ENCODE measurements around the gene SSR3.

Gene SSR3

DNA sequence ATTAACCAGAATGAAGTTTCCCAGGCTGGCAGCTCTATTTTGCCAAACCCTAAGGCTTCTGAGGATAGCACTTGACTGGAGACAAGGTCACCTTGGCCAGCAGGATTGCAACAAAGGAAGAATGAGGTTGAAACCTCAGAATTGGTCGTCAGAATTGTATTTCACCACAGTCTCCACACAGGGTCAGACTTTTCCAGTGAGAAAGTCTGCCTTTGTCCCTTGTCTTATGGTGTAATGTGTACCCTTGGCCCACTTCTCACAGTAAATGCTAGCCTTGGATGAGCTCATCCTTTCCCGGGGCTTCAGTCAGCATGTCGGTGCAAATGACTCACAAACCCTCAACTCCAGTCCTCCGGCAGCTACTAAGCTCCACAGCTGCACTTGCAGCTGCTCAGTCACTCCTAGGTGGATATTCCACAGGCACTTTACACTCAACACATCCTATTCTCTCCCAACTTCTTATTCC lies 19.7 kb downstream of the SSR3 start:
- Mint-ChIP-seq H3K4me1 (peaks cover 17% of the 10 kb centered on the region), H3K27ac (peak overlapping the region; percentile 15), H3K27me3 (no peaks in the 10 kb centered on the region), H3K36me3 (ENCODE audit: low read depth) (peaks cover 13% of the 10 kb centered on the region), H3K4me3 (no peak overlapping the region), H3K9me3 (no peaks in the 10 kb centered on the region)
- ATAC-seq = peak; percentile 96
- peak; percentile 46 for DNase-seq

DNA sequence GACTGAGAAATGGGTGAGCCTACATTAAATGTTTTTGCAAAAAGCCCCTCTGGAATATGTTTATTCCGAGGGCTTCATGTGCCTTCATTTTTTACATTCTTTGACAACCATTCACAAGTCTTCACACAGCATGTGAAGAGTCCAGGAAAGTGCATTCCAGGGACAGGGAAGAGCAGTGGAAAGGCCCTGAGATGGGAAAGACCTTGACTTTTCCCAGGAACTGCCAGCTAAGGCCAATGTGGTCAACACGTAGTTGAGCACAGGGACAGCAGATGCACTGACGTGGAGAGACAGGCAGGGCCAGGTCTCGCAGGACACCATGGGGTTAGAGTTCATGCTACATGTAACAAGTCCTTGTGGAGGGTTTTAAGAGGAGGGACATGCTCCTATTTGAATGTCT lies 21.7 kb downstream of the SSR3 start:
- no peak for DNase-seq
- ATAC-seq = no peak
- Mint-ChIP-seq H3K27me3 (no peaks in the 10 kb centered on the region), H3K27ac (no peak overlapping the region), H3K9me3 (no peaks in the 10 kb centered on the region), H3K4me1 (peaks cover 17% of the 10 kb centered on the region), H3K36me3 (ENCODE audit: low read depth) (peaks cover 3% of the 10 kb centered on the region), H3K4me3 (no peak overlapping the region)

DNA sequence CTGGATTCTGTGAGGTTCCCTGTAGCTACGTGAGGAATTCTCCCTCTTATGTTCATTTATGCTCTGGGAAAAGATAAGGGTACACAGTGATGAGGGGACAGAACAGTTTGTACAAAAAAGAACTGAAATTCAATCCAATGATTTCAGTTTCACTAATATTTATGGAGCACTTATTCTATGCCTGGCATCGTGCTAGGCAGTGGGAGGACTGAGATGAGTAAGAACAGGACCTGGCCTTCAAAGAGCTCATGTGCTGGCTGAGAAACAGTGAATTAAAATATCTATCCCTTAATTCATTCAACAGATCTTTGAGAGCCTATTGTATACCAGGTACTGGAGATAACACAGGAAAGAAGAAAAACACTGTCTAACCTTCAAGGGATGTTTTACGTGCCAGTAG lies 22.2 kb downstream of the SSR3 start:
- H3K4me3 Mint-ChIP-seq = no peak overlapping the region
- DNase-seq (no peak), ATAC-seq (no peak)
- H3K27ac Mint-ChIP-seq = no peak overlapping the region
- no peaks in the 10 kb centered on the region for H3K9me3 Mint-ChIP-seq
- peaks cover 2% of the 10 kb centered on the region for H3K36me3 Mint-ChIP-seq (ENCODE audit: low read depth)
- H3K4me1 Mint-ChIP-seq = peaks cover 17% of the 10 kb centered on the region
- H3K27me3 Mint-ChIP-seq = no peaks in the 10 kb centered on the region

DNA sequence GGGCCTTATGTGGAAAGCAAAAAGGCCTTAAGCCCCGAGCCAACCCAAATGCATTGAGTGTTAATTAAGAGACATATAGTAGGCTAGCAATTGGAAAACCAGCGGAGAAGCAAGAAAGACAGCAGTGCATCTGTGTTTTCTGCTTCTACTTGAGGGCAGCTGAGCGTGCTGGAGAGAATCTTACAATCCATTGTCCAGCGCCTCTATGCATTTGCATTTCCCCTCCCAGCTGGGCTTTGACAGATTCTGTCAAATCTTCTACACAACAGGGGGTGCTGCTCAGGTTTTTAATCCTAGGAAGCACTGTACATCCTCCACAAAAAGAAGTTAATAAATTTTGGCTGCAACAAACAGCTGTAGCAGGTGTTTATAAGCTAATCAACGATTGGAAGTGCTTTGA lies 23.9 kb downstream of the SSR3 start:
- Mint-ChIP-seq H3K4me3 (no peak overlapping the region), H3K36me3 (ENCODE audit: low read depth) (peaks cover 2% of the 10 kb centered on the region), H3K27ac (no peak overlapping the region), H3K4me1 (peaks cover 14% of the 10 kb centered on the region), H3K27me3 (peaks cover 2% of the 10 kb centered on the region), H3K9me3 (no peaks in the 10 kb centered on the region)
- DNase-seq = no peak
- ATAC-seq = no peak

DNA sequence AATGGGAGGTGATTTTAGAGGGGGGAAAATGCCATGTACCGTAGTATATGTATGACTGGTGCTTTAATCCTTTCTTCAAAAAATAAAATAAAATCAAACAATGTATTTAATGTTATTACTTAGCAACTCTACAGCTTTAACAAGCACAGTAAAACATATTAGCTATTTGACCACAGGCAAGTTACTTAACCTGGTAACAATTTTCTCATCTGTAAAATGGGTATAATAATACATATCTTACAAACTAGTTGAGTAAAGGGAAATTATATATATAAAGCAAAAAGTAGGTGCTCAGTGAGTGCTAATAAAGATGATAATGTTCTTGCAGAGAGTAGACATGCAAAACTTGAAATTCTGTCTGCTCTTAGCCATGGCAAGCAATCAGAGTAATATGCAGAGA lies 27.9 kb downstream of the SSR3 start:
- H3K4me3 Mint-ChIP-seq = no peak overlapping the region

DNA sequence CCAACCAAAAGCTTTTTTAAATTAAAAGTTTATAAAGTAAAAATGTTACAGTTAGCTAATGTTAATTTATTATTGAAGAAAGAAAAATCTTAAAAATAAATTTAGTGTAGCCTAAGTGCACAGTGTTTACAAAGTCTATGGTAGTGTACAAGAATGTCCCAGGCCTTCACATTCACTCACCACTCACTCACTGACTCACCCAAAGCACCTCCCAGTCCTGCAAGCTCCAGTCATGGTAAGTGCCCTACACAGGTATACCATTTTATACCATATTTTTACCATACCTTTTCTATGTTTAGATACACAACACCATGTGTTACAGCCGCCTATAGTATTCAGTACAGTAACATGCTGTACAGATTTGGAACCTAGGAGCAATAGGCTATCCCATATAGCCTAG lies 29.1 kb downstream of the SSR3 start:
- no peak for ATAC-seq
- Mint-ChIP-seq H3K36me3 (ENCODE audit: low read depth) (peaks cover 3% of the 10 kb centered on the region), H3K4me1 (peaks cover 18% of the 10 kb centered on the region), H3K4me3 (no peak overlapping the region), H3K27ac (no peak overlapping the region), H3K9me3 (no peaks in the 10 kb centered on the region), H3K27me3 (peaks cover 24% of the 10 kb centered on the region)
- DNase-seq = no peak

More for the DNA sequence above, 27.9 kb downstream of the SSR3 start:
- peaks cover 3% of the 10 kb centered on the region for H3K36me3 Mint-ChIP-seq (ENCODE audit: low read depth)
- H3K4me1 Mint-ChIP-seq = peaks cover 18% of the 10 kb centered on the region
- no peak for DNase-seq
- no peaks in the 10 kb centered on the region for H3K9me3 Mint-ChIP-seq
- ATAC-seq = no peak
- H3K27me3 Mint-ChIP-seq = peaks cover 18% of the 10 kb centered on the region
- no peak overlapping the region for H3K27ac Mint-ChIP-seq

DNA sequence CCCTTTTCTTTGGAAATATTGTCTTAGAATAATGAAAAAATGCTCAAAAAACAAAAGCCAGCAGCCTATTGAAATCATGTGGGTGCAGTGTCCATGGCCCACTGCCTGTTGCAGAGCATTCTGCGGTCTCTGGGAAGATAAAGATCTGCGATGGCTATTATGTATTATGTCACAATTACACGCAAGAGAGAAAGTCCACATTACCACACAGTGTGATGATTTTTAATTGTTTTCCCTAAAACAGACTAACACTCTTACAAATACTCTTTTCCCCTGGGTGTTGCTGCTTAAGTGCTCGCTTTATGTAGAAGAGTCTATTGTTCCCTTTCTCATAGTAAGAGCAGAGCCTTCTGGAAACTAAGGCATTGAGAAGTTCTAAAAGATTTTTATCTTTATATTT lies 32.2 kb downstream of the SSR3 start:
- H3K4me3 Mint-ChIP-seq = no peak overlapping the region
- ATAC-seq = no peak
- H3K4me1 Mint-ChIP-seq = peaks cover 26% of the 10 kb centered on the region
- H3K9me3 Mint-ChIP-seq = no peaks in the 10 kb centered on the region
- peaks cover 3% of the 10 kb centered on the region for H3K36me3 Mint-ChIP-seq (ENCODE audit: low read depth)
- peaks cover 35% of the 10 kb centered on the region for H3K27me3 Mint-ChIP-seq
- no peak overlapping the region for H3K27ac Mint-ChIP-seq
- no peak for DNase-seq

DNA sequence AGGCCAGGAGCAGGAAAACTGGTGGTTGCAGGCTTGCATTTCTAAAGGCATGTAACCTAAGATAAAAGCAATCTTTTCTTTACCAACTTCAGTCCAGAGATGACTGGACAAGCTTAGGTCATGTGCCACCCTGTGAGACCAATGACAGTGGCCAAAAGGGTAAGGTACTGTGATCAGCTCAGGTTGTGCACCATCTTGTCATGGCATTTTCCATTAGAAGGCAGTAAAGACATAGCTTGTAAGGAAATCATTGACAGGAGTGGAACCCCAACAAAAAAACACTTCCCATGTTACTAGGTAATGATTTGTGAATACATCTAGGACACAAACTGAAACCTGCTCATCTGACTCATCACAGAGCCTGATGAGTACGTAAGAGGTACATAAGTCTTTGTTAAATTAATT lies 35.2 kb downstream of the SSR3 start:
- Mint-ChIP-seq H3K9me3 (no peaks in the 10 kb centered on the region), H3K27me3 (peaks cover 33% of the 10 kb centered on the region), H3K4me3 (no peak overlapping the region), H3K36me3 (ENCODE audit: low read depth) (peaks cover 3% of the 10 kb centered on the region), H3K4me1 (peaks cover 19% of the 10 kb centered on the region), H3K27ac (no peak overlapping the region)
- ATAC-seq (peak; percentile 71), DNase-seq (no peak)

DNA sequence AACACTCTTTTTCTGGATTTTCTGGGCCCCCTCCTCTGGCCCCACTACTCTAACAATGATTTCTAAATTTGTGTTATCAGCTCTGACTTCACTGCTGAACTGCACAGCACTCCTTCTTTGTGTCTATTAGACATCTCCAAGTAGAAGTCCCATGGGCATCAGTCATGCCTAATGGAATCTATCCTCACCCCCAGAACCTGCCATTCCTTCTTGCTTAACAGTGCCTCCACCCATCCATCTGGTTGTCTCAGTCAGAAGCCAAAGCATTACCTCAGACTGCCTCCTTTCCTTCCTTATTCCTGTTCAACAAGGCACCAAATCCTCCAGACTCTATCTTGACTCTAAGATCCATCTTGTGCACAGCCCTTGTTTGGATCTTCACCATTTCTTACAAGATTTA lies 36.2 kb downstream of the SSR3 start:
- H3K9me3 Mint-ChIP-seq = no peaks in the 10 kb centered on the region
- no peak for ATAC-seq
- H3K4me3 Mint-ChIP-seq = no peak overlapping the region
- H3K4me1 Mint-ChIP-seq = peaks cover 9% of the 10 kb centered on the region
- no peak for DNase-seq
- H3K27ac Mint-ChIP-seq = no peak overlapping the region
- H3K27me3 Mint-ChIP-seq = peaks cover 28% of the 10 kb centered on the region
- no peaks in the 10 kb centered on the region for H3K36me3 Mint-ChIP-seq (ENCODE audit: low read depth)

DNA sequence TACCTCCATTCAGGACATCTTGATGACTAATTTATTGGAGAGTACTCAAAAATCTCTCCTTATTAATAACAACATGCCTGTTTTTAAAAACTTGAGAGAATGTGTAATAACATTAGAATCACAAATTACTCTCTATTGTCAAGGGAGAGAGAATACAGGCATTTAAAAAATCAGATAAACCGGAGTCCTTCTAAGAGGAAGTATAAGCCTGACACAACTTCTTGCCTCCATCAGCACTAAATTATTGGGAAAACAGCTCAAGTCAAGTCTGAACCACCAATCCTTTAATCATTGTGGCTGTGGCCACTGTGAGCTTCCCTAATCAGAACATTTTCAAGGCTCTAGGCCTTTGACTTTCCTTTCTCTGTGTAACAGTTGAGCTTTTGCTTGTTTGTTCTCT lies 38.0 kb downstream of the SSR3 start:
- ATAC-seq (no peak), DNase-seq (no peak)
- no peaks in the 10 kb centered on the region for H3K36me3 Mint-ChIP-seq (ENCODE audit: low read depth)
- peaks cover 8% of the 10 kb centered on the region for H3K4me1 Mint-ChIP-seq
- no peak overlapping the region for H3K27ac Mint-ChIP-seq
- no peaks in the 10 kb centered on the region for H3K9me3 Mint-ChIP-seq
- peaks cover 18% of the 10 kb centered on the region for H3K27me3 Mint-ChIP-seq
- H3K4me3 Mint-ChIP-seq = no peak overlapping the region

DNA sequence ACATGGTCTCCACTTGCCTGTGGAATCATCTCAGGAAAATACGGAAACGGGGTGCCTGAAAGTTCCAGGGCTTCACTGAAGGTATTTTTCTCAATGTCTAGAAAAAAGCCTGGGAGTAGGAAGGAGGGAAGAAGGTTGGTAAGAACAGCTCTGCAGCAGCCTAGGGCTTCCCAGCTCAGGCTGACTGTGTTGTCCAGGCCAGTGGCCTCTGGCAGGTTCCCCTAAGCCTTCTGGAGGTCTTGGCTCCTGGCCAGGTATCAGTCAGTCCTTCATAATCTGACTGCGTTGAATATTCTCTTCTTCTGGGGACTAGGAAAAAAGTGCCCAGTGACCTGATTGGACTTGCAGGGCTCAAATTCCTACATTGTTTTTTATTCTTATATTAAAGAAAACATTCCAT lies 38.6 kb downstream of the SSR3 start:
- Mint-ChIP-seq H3K27me3 (peaks cover 16% of the 10 kb centered on the region), H3K4me3 (no peak overlapping the region), H3K27ac (no peak overlapping the region), H3K36me3 (ENCODE audit: low read depth) (no peaks in the 10 kb centered on the region), H3K9me3 (no peaks in the 10 kb centered on the region), H3K4me1 (peaks cover 8% of the 10 kb centered on the region)
- ATAC-seq = no peak
- DNase-seq = no peak

DNA sequence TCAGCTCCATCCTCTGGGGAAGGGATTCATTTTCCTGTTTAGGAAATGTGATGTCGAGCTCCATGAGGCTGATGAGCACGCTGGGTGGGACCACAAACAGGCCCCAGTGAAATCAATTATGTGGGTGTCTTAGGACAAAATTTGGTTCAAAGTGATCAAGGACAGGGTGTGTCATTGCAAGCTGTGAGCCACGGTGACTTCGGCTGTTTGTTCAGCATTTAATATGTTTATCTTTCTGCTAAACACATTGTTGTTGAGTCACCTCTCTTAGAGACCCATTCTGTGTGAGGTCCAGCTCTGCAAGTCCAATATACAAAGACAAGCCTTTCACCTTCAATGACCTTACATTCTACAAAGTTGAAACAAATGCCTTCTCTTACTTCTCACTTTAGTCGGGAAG lies 41.3 kb downstream of the SSR3 start:
- Mint-ChIP-seq H3K9me3 (no peaks in the 10 kb centered on the region), H3K36me3 (ENCODE audit: low read depth) (no peaks in the 10 kb centered on the region), H3K4me1 (no peaks in the 10 kb centered on the region), H3K27me3 (peaks cover 6% of the 10 kb centered on the region), H3K4me3 (no peak overlapping the region), H3K27ac (no peak overlapping the region)
- ATAC-seq (no peak), DNase-seq (no peak)

DNA sequence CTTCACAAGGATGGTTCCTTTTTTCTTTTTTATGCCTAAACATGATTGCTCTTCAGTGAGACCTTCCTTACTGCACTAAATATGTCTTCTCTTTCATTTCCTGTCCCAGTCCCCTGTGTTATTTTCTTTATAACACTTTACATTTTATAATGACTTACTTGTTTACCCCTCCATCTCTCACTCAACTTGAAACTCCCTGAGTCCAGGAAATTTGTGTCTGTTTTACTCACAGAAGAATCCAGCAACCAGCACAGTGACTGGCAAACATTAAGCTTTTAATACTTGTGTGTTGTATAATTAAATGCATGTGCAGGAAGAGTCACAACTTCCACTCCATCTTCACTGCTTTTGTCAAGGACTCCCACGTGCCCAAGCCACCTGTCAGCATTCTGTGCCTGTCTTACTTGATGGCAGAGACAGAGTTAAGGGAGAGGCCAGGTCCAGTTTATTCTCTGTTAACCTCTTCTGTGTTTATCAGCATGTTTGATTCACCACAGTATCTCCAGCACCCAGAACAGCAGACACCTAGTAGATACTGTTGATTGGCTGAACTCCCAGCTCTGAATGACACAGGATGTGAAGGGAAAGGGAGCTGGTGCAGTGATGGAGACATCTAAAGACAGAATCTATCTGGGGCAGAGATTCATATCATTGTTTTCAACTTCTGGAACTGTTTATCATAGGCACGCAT lies 42.8 kb downstream of the SSR3 start:
- ATAC-seq (no peak), DNase-seq (no peak)
- peaks cover 6% of the 10 kb centered on the region for H3K27me3 Mint-ChIP-seq
- no peaks in the 10 kb centered on the region for H3K9me3 Mint-ChIP-seq
- no peak overlapping the region for H3K4me3 Mint-ChIP-seq
- H3K36me3 Mint-ChIP-seq (ENCODE audit: low read depth) = no peaks in the 10 kb centered on the region
- peaks cover 4% of the 10 kb centered on the region for H3K4me1 Mint-ChIP-seq
- H3K27ac Mint-ChIP-seq = no peak overlapping the region

DNA sequence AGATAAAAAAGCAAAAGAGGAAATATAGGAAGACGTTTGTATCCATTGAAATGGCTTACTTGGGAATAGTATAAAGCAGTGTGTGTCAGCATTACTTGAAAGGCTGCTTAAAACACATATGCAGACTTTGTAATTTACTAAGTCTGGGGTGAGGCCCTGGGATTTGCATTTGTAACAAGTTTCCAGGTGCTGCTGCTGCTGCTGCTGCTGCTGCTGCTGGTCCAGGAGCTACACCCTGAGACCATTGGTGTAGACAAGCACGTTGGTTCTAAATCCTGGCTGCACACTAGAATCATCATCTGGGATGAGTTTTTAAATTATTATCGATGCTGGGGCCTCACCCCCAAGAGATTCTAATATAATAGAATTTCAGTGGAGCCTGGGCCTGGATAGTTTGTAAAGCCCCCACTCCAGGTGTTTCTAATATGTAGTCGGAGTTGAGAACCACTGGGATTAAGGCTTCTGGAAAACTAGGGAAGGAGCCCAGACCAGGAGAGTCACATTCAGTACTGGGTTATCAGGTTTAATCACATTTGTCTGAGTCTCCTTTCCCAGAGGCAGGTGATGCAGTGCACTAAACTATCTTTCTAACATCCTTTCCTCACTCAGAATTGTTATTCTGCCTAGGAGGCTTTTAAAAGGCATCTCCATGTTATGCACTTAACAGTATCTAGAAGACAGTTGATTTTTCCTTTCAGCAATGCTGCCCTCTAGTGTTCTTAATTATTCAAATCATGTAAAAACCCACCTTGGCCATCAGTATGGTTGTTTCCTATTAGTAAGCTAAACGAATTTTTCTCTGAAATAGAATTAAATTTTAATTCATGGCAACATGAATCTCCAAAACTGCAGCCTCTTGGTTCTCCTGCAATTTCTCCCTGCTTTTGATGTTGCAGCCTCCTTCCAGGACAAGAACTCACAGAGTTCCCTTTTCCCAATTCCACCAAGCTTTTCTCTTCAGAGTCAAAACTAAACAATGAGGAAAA lies 45.4 kb downstream of the SSR3 start:
- DNase-seq (no peak), ATAC-seq (peak; percentile 60)
- H3K4me1 Mint-ChIP-seq = peaks cover 4% of the 10 kb centered on the region
- H3K9me3 Mint-ChIP-seq = no peaks in the 10 kb centered on the region
- H3K27ac Mint-ChIP-seq = no peak overlapping the region
- H3K36me3 Mint-ChIP-seq (ENCODE audit: low read depth) = no peaks in the 10 kb centered on the region
- H3K4me3 Mint-ChIP-seq = no peak overlapping the region
- H3K27me3 Mint-ChIP-seq = peaks cover 6% of the 10 kb centered on the region

DNA sequence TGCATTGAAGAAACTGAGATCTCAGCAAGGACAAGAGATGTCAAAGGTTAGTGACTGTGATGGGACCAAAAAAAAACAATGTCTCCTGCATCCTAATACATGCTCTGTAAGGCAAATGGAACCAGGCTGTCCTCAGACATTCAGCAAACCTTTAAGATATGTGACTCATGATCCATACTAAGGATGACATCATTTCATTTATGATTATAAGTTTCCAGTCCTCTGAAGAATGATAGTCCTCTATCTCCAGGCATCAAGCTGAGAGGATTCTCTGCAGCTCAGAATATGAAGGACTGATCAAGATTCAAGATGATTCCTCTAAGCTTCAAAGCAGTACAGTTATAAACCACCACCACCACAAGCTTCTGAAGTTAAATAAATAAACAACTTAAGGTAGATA lies 47.6 kb downstream of the SSR3 start:
- ATAC-seq (peak; percentile 94), DNase-seq (no peak)
- H3K9me3 Mint-ChIP-seq = peaks cover 6% of the 10 kb centered on the region
- no peaks in the 10 kb centered on the region for H3K36me3 Mint-ChIP-seq (ENCODE audit: low read depth)
- no peak overlapping the region for H3K4me3 Mint-ChIP-seq
- no peak overlapping the region for H3K27ac Mint-ChIP-seq
- H3K4me1 Mint-ChIP-seq = peaks cover 4% of the 10 kb centered on the region
- H3K27me3 Mint-ChIP-seq = peaks cover 6% of the 10 kb centered on the region
